HCT116 (cell line): ENCODE data around the gene COL19A1. TPM values are rescaled to one million over a fixed set of nuclear protein-coding genes. Genes with fewer than 3 reads are reported as not detected.

ENCODE experiments used
- ATAC-seq: fragments of 200-7000 bp; cut with Tn5 transposase; 2 replicates; pipeline ENCODE4 v1.9.1; 2020; ENCODE audit warnings: mild to moderate bottlenecking, moderate library complexity
- BruUV-seq: library from RNA; stranded (reverse); fragments of 400-500 nt; replicated peaks from 2 replicates; lab custom pipeline; 2021; lab: Mats Ljungman, UMichigan
- CTCF ChIA-PET: fragments of 300-600 bp; sonication (Branson Sonifier 250); formaldehyde crosslinking; loops from one replicate; lab custom pipeline; 2021; ENCODE audit warnings: antibody characterized with exemption; lab: Charles Lee
- POLR2A ChIA-PET: fragments of 300-600, 350-600 bp; sonication (Branson Sonifier 250); formaldehyde crosslinking; loops from one replicate; lab custom pipeline; 2021; ENCODE audit warnings: antibody characterized with exemption; lab: Charles Lee
- RAD21 ChIA-PET, 2 experiments: fragments of 300-600 bp; sonication (Branson Sonifier 250); formaldehyde crosslinking; loops; one replicate each; lab custom pipeline; 2023; ENCODE audit warnings: low total read pairs in 2 of 2; ENCODE audit not compliant: uncharacterized antibody in 2 of 2, unreplicated experiment in 2 of 2, low non-redundant PET in 1 of 2; lab: Charles Lee
- DNase-seq: peaks from one replicate; pipeline ENCODE4 v3.0.0-alpha.2; 2010; ENCODE audit warnings: low read depth, low spot score
- H2AFZ ChIP-seq: fragments of 200-600 bp; shearing (Covaris generic), sonication (generic); 2 replicates; pipeline ENCODE4 v1.6.1; 2017; ENCODE audit warnings: low read depth, mixed run types, mixed read lengths, antibody characterized with exemption, low read length; ENCODE audit not compliant: poor library complexity, severe bottlenecking
- H3K27ac ChIP-seq: 2 replicates; pipeline ENCODE4 v1.5.1; 2012; ENCODE audit warnings: low read depth, low read length
- H3K27me3 ChIP-seq: fragments of 200-600 bp; sonication (generic); 2 replicates; pipeline ENCODE4 v1.6.1; 2016; ENCODE audit warnings: mixed run types, low read length, mixed read lengths; ENCODE audit not compliant: insufficient read depth
- H3K36me3 ChIP-seq, 2 experiments: fragments of 200-500 bp in 1 of 2; fragments of 200-600 bp in 1 of 2; sonication (Bioruptor generic) in 1 of 2; sonication (generic) in 1 of 2; 2 replicates each; pipeline versions ENCODE4 v1.5.1 to v1.6.1; 2014 to 2016; ENCODE audit warnings: low read length in 2 of 2, inconsistent platforms in 1 of 2, mixed read lengths in 1 of 2, mixed run types in 1 of 2; ENCODE audit not compliant: insufficient read depth in 2 of 2, control insufficient read depth in 1 of 2
- H3K4me1 ChIP-seq, 2 experiments: fragments of 200-600 bp in 1 of 2; sonication (generic) in 1 of 2; 2 replicates each; pipeline versions ENCODE4 v1.5.1 to v1.6.1; 2012 to 2017; ENCODE audit warnings: low read length in 2 of 2, inconsistent platforms in 1 of 2, mild to moderate bottlenecking in 1 of 2, mixed read lengths in 1 of 2, mixed run types in 1 of 2, moderate library complexity in 1 of 2; ENCODE audit not compliant: insufficient read depth in 2 of 2, control insufficient read depth in 1 of 2
- H3K4me2 ChIP-seq: fragments of 200-600 bp; sonication (generic); 2 replicates; pipeline ENCODE4 v1.6.1; 2017; ENCODE audit warnings: mixed run types, low read length, mixed read lengths
- H3K4me3 ChIP-seq, 2 experiments: fragments of 200-600 bp in 1 of 2; sonication (generic) in 1 of 2; replicated peaks in 1 of 2; 2 replicates each; pipeline ENCODE4 v1.5.1; 2011 to 2016; ENCODE audit warnings: low read length in 2 of 2, control low read depth in 1 of 2, low read depth in 1 of 2, mild to moderate bottlenecking in 1 of 2, mixed read lengths in 1 of 2, mixed run types in 1 of 2
- H3K79me2 ChIP-seq: fragments of 200-600 bp; sonication (generic); 2 replicates; pipeline ENCODE4 v1.6.1; 2017; ENCODE audit warnings: mild to moderate bottlenecking, mixed run types, low read length, moderate library complexity, mixed read lengths; ENCODE audit not compliant: insufficient read depth
- H3K9ac ChIP-seq: fragments of 200-600 bp; sonication (generic); 2 replicates; pipeline ENCODE4 v1.6.1; 2016; ENCODE audit warnings: low read length, mixed read lengths
- H3K9me2 ChIP-seq: fragments of 200-600 bp; sonication (generic), shearing (Covaris generic); 2 replicates; pipeline ENCODE4 v1.6.1; 2017; ENCODE audit warnings: mixed run types, mild to moderate bottlenecking, moderate library complexity; ENCODE audit not compliant: insufficient read depth
- H3K9me3 ChIP-seq, 2 experiments: fragments of 200-500 bp in 1 of 2; fragments of 200-600 bp in 1 of 2; sonication (Bioruptor generic) in 1 of 2; sonication (generic) in 1 of 2; 2 replicates each; pipeline ENCODE4 v1.6.1; 2014 to 2017; ENCODE audit warnings: low read length in 2 of 2, mixed read lengths in 2 of 2, inconsistent platforms in 1 of 2, low read depth in 1 of 2, mild to moderate bottlenecking in 1 of 2, mixed run types in 1 of 2, moderate library complexity in 1 of 2; ENCODE audit not compliant: control insufficient read depth in 1 of 2, insufficient read depth in 1 of 2
- H4K20me1 ChIP-seq: fragments of 200-600 bp; sonication (generic), shearing (Covaris generic); 2 replicates; pipeline ENCODE4 v1.6.1; 2017; ENCODE audit warnings: mixed run types, mild to moderate bottlenecking, moderate library complexity; ENCODE audit not compliant: insufficient read depth
- CBX3 ChIP-seq: IDR thresholded peaks from 2 replicates; pipeline ENCODE4 v1.6.1; 2012; ENCODE audit warnings: low read depth
- EGR1 ChIP-seq: IDR thresholded peaks from 2 replicates; pipeline ENCODE4 v1.6.1; 2012; ENCODE audit warnings: low read depth
- ELF1 ChIP-seq: IDR thresholded peaks from 2 replicates; pipeline ENCODE4 v1.6.1; 2012; ENCODE audit warnings: low read depth, borderline replicate concordance
- EZH2phosphoT487 ChIP-seq: fragments of 200-600 bp; IDR thresholded peaks from 2 replicates; pipeline ENCODE4 v1.6.1; 2018; ENCODE audit warnings: antibody characterized with exemption, borderline replicate concordance
- JUND ChIP-seq: IDR thresholded peaks from 2 replicates; pipeline ENCODE4 v1.6.1; 2012
- MAX ChIP-seq: IDR thresholded peaks from 2 replicates; pipeline ENCODE4 v1.6.1; 2012
- POLR2A ChIP-seq: IDR thresholded peaks from 2 replicates; pipeline ENCODE4 v1.7.0; 2011; ENCODE audit warnings: borderline replicate concordance; ENCODE audit not compliant: insufficient read depth, insufficient read length; ENCODE audit errors: extremely low read depth
- POLR2AphosphoS5 ChIP-seq: IDR thresholded peaks from 2 replicates; pipeline ENCODE4 v1.6.1; 2011; ENCODE audit warnings: mild to moderate bottlenecking, low read depth, low read length, moderate library complexity
- TCF7L2 ChIP-seq: IDR thresholded peaks from 2 replicates; pipeline ENCODE4 v1.7.0; 2011; ENCODE audit warnings: borderline replicate concordance, inconsistent platforms; ENCODE audit not compliant: insufficient read depth, insufficient read length; ENCODE audit errors: extremely low read depth
- ZBTB33 ChIP-seq: IDR thresholded peaks from 2 replicates; pipeline ENCODE4 v1.6.1; 2011; ENCODE audit warnings: mild to moderate bottlenecking, low read length, moderate library complexity; ENCODE audit not compliant: insufficient replicate concordance; ENCODE audit errors: extremely low read depth
- ZFX ChIP-seq: fragments of 450-650 bp; IDR thresholded peaks from 2 replicates; pipeline ENCODE4 v1.6.1; 2017
- intact Hi-C: fragments of 100-400 bp; cut with micrococcal nuclease; formaldehyde crosslinking; loops from 2 replicates; pipeline ENCODE4 v1.10.0; 2022
- total RNA-seq: library from RNA; stranded (reverse); gene quantifications from one replicate; pipeline ENCODE4 v1.2.1, GENCODE V29; 2021; ENCODE audit not compliant: unreplicated experiment

COL19A1 gene
- total RNA-seq, 1 experiment from 2014 or later = not detected

GRCh38 chr6:70183538-70183937 lies 317.2 kb downstream of the COL19A1 start:
- no TSS peak for BruUV-seq
- no peaks in the 10 kb centered on the region for H3K36me3 ChIP-seq
- no peak overlapping the region for H3K9ac ChIP-seq
- H3K4me2 ChIP-seq = no peak overlapping the region
- no peaks in the 10 kb centered on the region for H3K9me2 ChIP-seq
- no peaks in the 10 kb centered on the region for H3K9me3 ChIP-seq
- H3K4me3 ChIP-seq = no peak overlapping the region
- no peak overlapping the region for H3K27ac ChIP-seq
- RAD21 ChIA-PET = no interaction called here
- TF ChIP-seq POLR2A = no peak
- TF ChIP-seq POLR2AphosphoS5 = no peak
- no peak for TF ChIP-seq ZBTB33
- TF ChIP-seq EZH2phosphoT487 = no peak
- TF ChIP-seq CBX3 = no peak
- no peak for TF ChIP-seq JUND
- TF ChIP-seq ELF1 = no peak
- no peak for TF ChIP-seq EGR1
- no peak for TF ChIP-seq MAX
- H4K20me1 ChIP-seq = no peaks in the 10 kb centered on the region
- no peak overlapping the region for H2AFZ ChIP-seq
- CTCF ChIA-PET = no interaction called here
- POLR2A ChIA-PET = no interaction called here
- peaks cover 12% of the 10 kb centered on the region; the same call in 1 of the 2 replicates for H3K27me3 ChIP-seq
- DNase-seq (no peak), ATAC-seq (no peak)
- H3K79me2 ChIP-seq = no peaks in the 10 kb centered on the region
- intact Hi-C loops = no loop called here
- H3K4me1 ChIP-seq = no peaks in the 10 kb centered on the region

GRCh38 chr6:70184723-70185122 lies 318.4 kb downstream of the COL19A1 start:
- no TSS peak for BruUV-seq
- Histone ChIP-seq H3K36me3 (no peaks in the 10 kb centered on the region), H3K4me3 (no peak overlapping the region), H3K79me2 (no peaks in the 10 kb centered on the region), H3K27ac (no peak overlapping the region), H3K9ac (no peak overlapping the region), H3K9me2 (no peaks in the 10 kb centered on the region), H3K4me2 (no peak overlapping the region), H3K9me3 (no peaks in the 10 kb centered on the region), H4K20me1 (no peaks in the 10 kb centered on the region), H3K27me3 (peaks cover 21% of the 10 kb centered on the region), H3K4me1 (no peaks in the 10 kb centered on the region), H2AFZ (no peak overlapping the region)
- DNase-seq = no peak
- TF ChIP-seq EZH2phosphoT487 = no peak
- TF ChIP-seq TCF7L2 = no peak
- no peak for TF ChIP-seq ZFX
- TF ChIP-seq EGR1 = no peak
- ATAC-seq = no peak
- ChIA-PET RAD21 (no interaction called here), CTCF (no interaction called here), POLR2A (no interaction called here)
- intact Hi-C loops = no loop called here
